Endothelial cell of umbilical vein (primary cell): ENCODE measurements around the gene PLEKHG2. TPM values are rescaled to one million over a fixed set of nuclear protein-coding genes. Genes with fewer than 3 reads are reported as not detected.

Experiments used
- BruUV-seq: library from RNA; stranded (reverse); fragments of 400-500 nt; replicated peaks from 2 replicates; lab custom pipeline; 2021; lab: Mats Ljungman, UMichigan
- CTCF ChIA-PET: fragments of 300-600, 350-600 bp; sonication (Branson Sonifier 250); formaldehyde crosslinking; loops from one replicate; lab custom pipeline; 2021; ENCODE audit warnings: antibody characterized with exemption, inconsistent platforms; lab: Charles Lee
- POLR2A ChIA-PET: fragments of 300-600, 350-600 bp; sonication (Branson Sonifier 250); formaldehyde crosslinking; loops from one replicate; lab custom pipeline; 2021; ENCODE audit warnings: antibody characterized with exemption, inconsistent platforms; lab: Charles Lee
- DNase-seq: peaks from one replicate; pipeline ENCODE4 v3.0.0-alpha.2; 2011; ENCODE audit warnings: low read depth, low spot score
- FAIRE-seq: peaks from 2 replicates; lab custom pipeline; 2011; peaks lifted over from hg19 to GRCh38; lab: Jason Lieb, UNC
- H2AFZ ChIP-seq: 2 replicates; pipeline ENCODE4 v1.6.0; 2012; ENCODE audit warnings: low read depth, low read length, control low read depth, inconsistent platforms
- H3K27ac ChIP-seq: 2 replicates; pipeline ENCODE4 v1.5.1; 2011; ENCODE audit warnings: low read depth, mild to moderate bottlenecking, control low read depth, low read length, moderate library complexity; ENCODE audit not compliant: insufficient read depth
- H3K27me3 ChIP-seq, 2 experiments: 2 replicates each; pipeline versions ENCODE4 v1.6.0 to v1.6.1; 2011; ENCODE audit warnings: low read length in 2 of 2, mixed read lengths in 1 of 2; ENCODE audit not compliant: control insufficient read depth in 2 of 2, insufficient read depth in 2 of 2
- H3K36me3 ChIP-seq, 2 experiments: 2 replicates in 1 of 2; 3 replicates in 1 of 2; pipeline ENCODE4 v1.5.1; 2011; ENCODE audit warnings: low read length in 2 of 2, mild to moderate bottlenecking in 1 of 2, moderate library complexity in 1 of 2; ENCODE audit not compliant: control insufficient read depth in 2 of 2, insufficient read depth in 2 of 2; ENCODE audit errors: extremely low read depth in 1 of 2
- H3K4me1 ChIP-seq: 3 replicates; pipeline ENCODE4 v1.5.1; 2011; ENCODE audit warnings: mild to moderate bottlenecking, low read length; ENCODE audit not compliant: control insufficient read depth, insufficient read depth; ENCODE audit errors: extremely low read depth
- H3K4me2 ChIP-seq: 2 replicates; pipeline ENCODE4 v1.6.1; 2011; ENCODE audit warnings: low read length, control low read depth, mixed read lengths; ENCODE audit not compliant: insufficient read depth
- H3K4me3 ChIP-seq, 3 experiments: fragments of 200-600 bp in 1 of 3; sonication (generic), shearing (Covaris generic) in 1 of 3; replicated peaks in 1 of 3; 2 replicates each; pipeline ENCODE4 v1.5.1; 2011 to 2016; ENCODE audit warnings: control low read depth in 3 of 3, low read length in 3 of 3, mild to moderate bottlenecking in 2 of 3, inconsistent platforms in 1 of 3, low read depth in 1 of 3, moderate library complexity in 1 of 3; ENCODE audit not compliant: insufficient read depth in 1 of 3
- H3K79me2 ChIP-seq: 2 replicates; pipeline ENCODE4 v1.6.0; 2012; ENCODE audit warnings: low read length, inconsistent platforms; ENCODE audit not compliant: control insufficient read depth, insufficient read depth
- H3K9ac ChIP-seq: replicated peaks from 2 replicates; pipeline ENCODE3; 2011; ENCODE audit warnings: low read length, control low read depth; ENCODE audit not compliant: insufficient read depth; ENCODE audit errors: extremely low read depth
- H3K9me1 ChIP-seq: replicated peaks from 3 replicates; pipeline ENCODE4 v1.6.0; 2011; ENCODE audit warnings: mild to moderate bottlenecking, low read length; ENCODE audit not compliant: control insufficient read depth, insufficient read depth; ENCODE audit errors: extremely low read depth
- H3K9me3 ChIP-seq: replicated peaks from 2 replicates; pipeline ENCODE4 v1.5.1; 2012; ENCODE audit warnings: low read length, inconsistent platforms; ENCODE audit not compliant: control insufficient read depth, insufficient read depth
- H4K20me1 ChIP-seq: replicated peaks from 2 replicates; pipeline ENCODE3; 2011; ENCODE audit warnings: mild to moderate bottlenecking, low read length; ENCODE audit not compliant: control insufficient read depth, insufficient read depth; ENCODE audit errors: extremely low read depth
- CTCF ChIP-seq, 2 donors: IDR thresholded peaks; 1 replicate in 1 of 2; 2 replicates in 1 of 2; pipeline ENCODE4 v1.5.1; 2011; ENCODE audit warnings: low read length in 2 of 2, mild to moderate bottlenecking in 2 of 2, moderate library complexity in 2 of 2, control low read depth in 1 of 2, inconsistent platforms in 1 of 2, low read depth in 1 of 2; ENCODE audit not compliant: insufficient read depth in 1 of 2; ENCODE audit errors: extremely low read depth in 1 of 2
- EZH2 ChIP-seq: IDR thresholded peaks from 2 replicates; pipeline ENCODE4 v1.6.1; 2012; ENCODE audit warnings: borderline replicate concordance, low read depth, mild to moderate bottlenecking, moderate library complexity, low read length, inconsistent platforms; ENCODE audit not compliant: severe bottlenecking
- FOS ChIP-seq: IDR thresholded peaks from 2 replicates; pipeline ENCODE4 v1.6.1; 2011; ENCODE audit warnings: mild to moderate bottlenecking, low read length, moderate library complexity, borderline replicate concordance; ENCODE audit not compliant: insufficient read depth
- GATA2 ChIP-seq: IDR thresholded peaks from 2 replicates; pipeline ENCODE4 v1.7.0; 2011; ENCODE audit warnings: low read depth, mild to moderate bottlenecking, moderate library complexity, mixed read lengths, low read length; ENCODE audit not compliant: insufficient read length, insufficient read depth
- JUN ChIP-seq: IDR thresholded peaks from 2 replicates; pipeline ENCODE4 v1.6.1; 2011; ENCODE audit warnings: borderline replicate concordance, low read depth; ENCODE audit not compliant: insufficient read length, insufficient read depth
- MAX ChIP-seq: IDR thresholded peaks from 2 replicates; pipeline ENCODE4 v1.6.1; 2011; ENCODE audit not compliant: insufficient read depth, insufficient read length
- MYC ChIP-seq: IDR thresholded peaks from one replicate; pipeline ENCODE4 v1.6.1; 2011; ENCODE audit warnings: mild to moderate bottlenecking, low read depth, low read length
- POLR2A ChIP-seq: IDR thresholded peaks from 2 replicates; pipeline ENCODE4 v1.6.1; 2012; ENCODE audit warnings: low read depth, mild to moderate bottlenecking, control low read depth, low read length
- POLR2AphosphoS5 ChIP-seq: IDR thresholded peaks from 2 replicates; pipeline ENCODE4 v1.6.1; 2012; ENCODE audit warnings: low read depth, mild to moderate bottlenecking, control low read depth, low read length, moderate library complexity; ENCODE audit not compliant: insufficient read depth
- dilution Hi-C: fragments of 300-500 bp; cut with MboI; formaldehyde crosslinking; loops from one replicate; pipeline ENCODE4 v1.15.0; 2019; ENCODE audit warnings: low sequenced_read_pairs; ENCODE audit not compliant: extremely low pct_ligation_motif_present
- intact Hi-C: fragments of 100-400 bp; cut with micrococcal nuclease; formaldehyde crosslinking; loops from one replicate; pipeline ENCODE4 v1.10.0; 2022
- polyA plus RNA-seq, 4 experiments: library from polyadenylated mRNA; depleted of rRNA in 3 of 4; stranded (reverse) in 3 of 4; unstranded in 1 of 4; fragments of >200 nt; gene quantifications; 2 replicates each; pipeline versions ENCODE4 v1.2.1 to v1.2.3, GENCODE V29; 2011 to 2012; ENCODE audit warnings: missing spikeins in 1 of 4
- total RNA-seq: library from RNA; stranded (reverse); gene quantifications from 2 replicates; pipeline ENCODE4 v1.2.3, GENCODE V29; 2021

PLEKHG2 gene
- total and polyA plus RNA-seq, 2 donors (not counting 3 experiments of a cell fraction or from before 2014, with no cell fraction given) = 44.7 to 74.1 TPM

- CTCF ChIA-PET = no interaction called here
- intact Hi-C loops (no loop called here), dilution Hi-C loops (no loop called here)
- Histone ChIP-seq H3K9ac (no peak overlapping the region), H4K20me1 (no peaks in the 10 kb centered on the region), H3K36me3 (peaks cover 18 to 84% of the 10 kb centered on the region in 2 experiments), H3K27me3 (no peaks in the 10 kb centered on the region), H3K9me3 (no peaks in the 10 kb centered on the region), H3K79me2 (no peaks in the 10 kb centered on the region), H3K4me1 (no peaks in the 10 kb centered on the region), H3K27ac (no peak overlapping the region), H3K4me3 (no peak overlapping the region), H2AFZ (no peak overlapping the region), H3K9me1 (no peaks in the 10 kb centered on the region), H3K4me2 (no peak overlapping the region)
- POLR2A ChIA-PET = no interaction called here
- no TSS peak for BruUV-seq
- TF ChIP-seq EZH2 (no peak), POLR2A (no peak), MAX (no peak), FOS (no peak), CTCF (IDR thresholded peaks at IDR 0.05; ENCODE audit: extremely low read depth in 1 of 2, insufficient read depth in 1 of 2, low read depth in 1 of 2, low read length in 2 of 2) (no peak), POLR2AphosphoS5 (no peak), MYC (no peak), JUN (no peak), GATA2 (no peak)
- FAIRE-seq (no peak), DNase-seq (no peak)
These were observed 57.1 kb downstream of the PLEKHG2 start for GRCh38 chr19:39469567-39469966.
